Astrocyte (in vitro differentiated cells and primary cell): Measurements from ENCODE around the gene ZFAND6.

Experiments
- EZH2 ChIP-seq: IDR thresholded peaks from 2 replicates; pipeline ENCODE4 v1.6.1; 2012; ENCODE audit warnings: mild to moderate bottlenecking, low read length, inconsistent platforms; ENCODE audit not compliant: insufficient read depth
- TF ChIP-seq, protein P1 (sequence below): IDR thresholded peaks from 2 replicates; pipeline ENCODE4 v1.5.1; 2011; ENCODE audit warnings: low read depth, mild to moderate bottlenecking, inconsistent platforms, low read length, moderate library complexity; ENCODE audit not compliant: insufficient read depth

DNA sequence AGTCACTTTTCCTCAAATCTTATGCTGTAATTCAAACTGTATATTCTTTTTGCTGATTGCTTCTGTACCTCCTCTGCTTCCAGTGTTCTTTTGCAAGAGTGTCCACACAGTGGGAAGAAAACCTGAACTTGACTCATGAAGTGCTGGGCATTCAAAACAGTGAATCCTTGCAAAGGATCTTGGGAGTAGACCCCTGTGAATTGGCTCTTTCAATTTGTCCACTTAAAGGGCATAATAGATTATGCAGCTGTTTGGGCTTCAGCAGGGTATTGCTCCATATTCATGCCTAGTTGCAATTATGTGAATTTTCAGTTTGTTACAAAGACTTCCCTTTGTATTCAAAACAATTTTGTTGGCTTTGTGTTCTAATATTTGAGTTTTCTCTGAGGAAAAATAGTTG, 11.4 kb downstream of the ZFAND6 start:
- TF ChIP-seq, protein P1, sequence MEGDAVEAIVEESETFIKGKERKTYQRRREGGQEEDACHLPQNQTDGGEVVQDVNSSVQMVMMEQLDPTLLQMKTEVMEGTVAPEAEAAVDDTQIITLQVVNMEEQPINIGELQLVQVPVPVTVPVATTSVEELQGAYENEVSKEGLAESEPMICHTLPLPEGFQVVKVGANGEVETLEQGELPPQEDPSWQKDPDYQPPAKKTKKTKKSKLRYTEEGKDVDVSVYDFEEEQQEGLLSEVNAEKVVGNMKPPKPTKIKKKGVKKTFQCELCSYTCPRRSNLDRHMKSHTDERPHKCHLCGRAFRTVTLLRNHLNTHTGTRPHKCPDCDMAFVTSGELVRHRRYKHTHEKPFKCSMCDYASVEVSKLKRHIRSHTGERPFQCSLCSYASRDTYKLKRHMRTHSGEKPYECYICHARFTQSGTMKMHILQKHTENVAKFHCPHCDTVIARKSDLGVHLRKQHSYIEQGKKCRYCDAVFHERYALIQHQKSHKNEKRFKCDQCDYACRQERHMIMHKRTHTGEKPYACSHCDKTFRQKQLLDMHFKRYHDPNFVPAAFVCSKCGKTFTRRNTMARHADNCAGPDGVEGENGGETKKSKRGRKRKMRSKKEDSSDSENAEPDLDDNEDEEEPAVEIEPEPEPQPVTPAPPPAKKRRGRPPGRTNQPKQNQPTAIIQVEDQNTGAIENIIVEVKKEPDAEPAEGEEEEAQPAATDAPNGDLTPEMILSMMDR: no peak
- no peak for TF ChIP-seq EZH2
